A549 treated with ZK216348 at 1 μM for 4 hours (cell line): ENCODE measurements around the gene GBP2. TPM values are rescaled to one million over a fixed set of nuclear protein-coding genes. Genes with fewer than 3 reads are reported as not detected.

Source experiments
- total RNA-seq: library from RNA; stranded (reverse); fragments of 200-300 nt; extraction: Qiagen RNA extraction; gene quantifications from 5 replicates; pipeline ENCODE4 v1.2.3, GENCODE V29; 2022; ENCODE audit warnings: low read depth

Gene GBP2
- 0.53 to 1.4 TPM (median 0.85 TPM) in 5 replicates for total RNA-seq

GRCh38 chr1:89125913-89126580 lies at the start of gene GBP2:
GBP2 (minus strand) TSS chr1:89126114; CDS start chr1:89121966, 4,148 bp downstream.

DNA sequence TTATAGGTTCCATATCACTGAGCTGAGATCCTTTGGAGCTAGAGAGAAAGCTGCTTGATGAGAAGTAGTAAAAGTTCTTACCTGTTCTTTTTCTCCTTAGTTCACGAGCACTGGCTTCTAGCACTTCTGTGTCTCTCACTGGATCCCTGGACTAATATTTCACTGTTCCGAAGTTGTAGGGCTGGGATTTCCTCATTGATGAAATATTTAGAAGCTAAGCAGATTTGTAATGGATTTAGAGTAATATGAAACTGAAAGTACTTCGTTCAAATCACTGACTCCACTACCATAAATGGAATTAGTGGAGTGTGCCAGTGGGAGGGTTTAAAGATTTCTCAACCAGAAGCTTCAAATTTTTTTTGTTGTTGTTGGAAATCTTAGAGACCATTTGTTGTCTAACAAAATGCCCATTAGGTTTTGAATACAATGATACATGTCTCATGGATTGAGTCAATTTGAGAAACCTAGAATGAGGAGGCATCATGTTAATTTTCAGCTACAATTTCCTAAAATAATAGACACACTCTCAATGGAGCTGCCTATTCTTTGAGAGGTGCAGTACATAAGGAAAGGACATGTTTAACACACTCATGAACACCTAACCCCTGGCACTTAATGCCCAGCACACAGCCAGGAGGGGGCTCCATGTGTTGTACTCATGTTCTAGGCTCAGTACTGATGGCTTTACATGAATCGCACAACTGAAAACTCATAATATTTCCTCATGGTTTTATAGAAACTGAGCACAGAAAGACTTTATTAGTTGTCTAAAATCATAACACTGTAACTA lies 60.6 kb downstream of the GBP2 start, which contains the start of gene GBP1:
GBP1 (minus strand) TSS at position 130 of the 790 bp plus-strand sequence. CDS start 1,974 bp downstream, outside the sequence.

Other genes starting within 250 kb of the GBP2 start
- gene GTF2B, start 234.5 kb downstream of the GBP2 start, total RNA-seq: 23.2 to 32.1 TPM (median 25.9 TPM) in 5 replicates
- gene KYAT3, start 133.5 kb downstream of the GBP2 start, total RNA-seq: 5.1 to 9.4 TPM (median 6.8 TPM) in 5 replicates
- gene RBMXL1, start 133.5 kb downstream of the GBP2 start, total RNA-seq: 1.4 to 2.8 TPM (median 2.3 TPM) in 5 replicates
- gene GBP3, start 103.2 kb downstream of the GBP2 start, total RNA-seq: 1.1 to 2.2 TPM (median 1.5 TPM) in 5 replicates
- gene GBP1, start 60.9 kb downstream of the GBP2 start, total RNA-seq: 0.08 to 0.44 TPM (median 0.19 TPM) in 5 replicates
- gene GBP7, start 49.9 kb upstream of the GBP2 start, total RNA-seq: not detected in 5 replicates
- gene GBP4, start 72.8 kb upstream of the GBP2 start, total RNA-seq: 0.03 TPM in 1 of 5 replicates, not detected in the others
- 0.18 TPM in 1 of 5 replicates, not detected in the others for gene GBP5, start 146.7 kb upstream of the GBP2 start, total RNA-seq
- gene GBP6, start 237.9 kb upstream of the GBP2 start, total RNA-seq: not detected in 5 replicates